ENCODE results near the gene REG4. TPM values are rescaled to one million over a fixed set of nuclear protein-coding genes. Genes with fewer than 3 reads are reported as not detected.

REG4 gene
- total and polyA plus RNA-seq, 2 of the 13 experiments (the other 11 are each of a cell fraction or from before 2014, with no cell fraction given): not detected

- H3K4me3 ChIP-seq (replicated peaks in 1 of 3; ENCODE audit: insufficient read depth in 1 of 3, low read depth in 2 of 3, low read length in 3 of 3): no peak overlapping the region
- no peaks in the 10 kb centered on the region for H4K20me1 ChIP-seq (ENCODE audit: insufficient read depth, low read length)
- H3K4me1 ChIP-seq (ENCODE audit: insufficient read depth, low read length): no peaks in the 10 kb centered on the region
- intact Hi-C loops (cut with micrococcal nuclease; ENCODE audit: unreplicated experiment) (no loop called here), in situ Hi-C loops (cut with HindIII; ENCODE audit: extremely low pct_ligation_motif_present, low pct_unique_long_range_greater_than_20kb) (no loop called here)
- ChIA-PET CTCF (ENCODE audit: low intra/inter-chr PET ratio, low total read pairs) (no interaction called here), POLR2A (no interaction called here)
- H2AFZ ChIP-seq (ENCODE audit: low read length): no peak overlapping the region
- H3K79me2 ChIP-seq (ENCODE audit: insufficient read depth, low read length): no peaks in the 10 kb centered on the region
- no peaks in the 10 kb centered on the region; a peak in 1 of 5 replicates for H3K27me3 ChIP-seq (ENCODE audit: control insufficient read depth in 1 of 2, insufficient read depth in 2 of 2, low read length in 2 of 2)
- 16% methylated on average over 3 of the region's 3 CpGs for WGBS (ENCODE audit: low lambda C conversion rate)
- H3K9me3 ChIP-seq (ENCODE audit: low read length): no peaks in the 10 kb centered on the region
- ATAC-seq (no peak), FAIRE-seq (no peak), DNase-seq (ENCODE audit: low spot score) (no peak)
- H3K9ac ChIP-seq (ENCODE audit: insufficient read depth, low read depth, low read length): no peak overlapping the region
- no peaks in the 10 kb centered on the region for H3K36me3 ChIP-seq (replicated peaks in 1 of 2; ENCODE audit: control insufficient read depth in 1 of 2, insufficient read depth in 2 of 2, low read length in 2 of 2)
- BruUV-seq (replicated peaks): no TSS peak
- no peak for TF ChIP-seq ZNF549 (CRISPR knock-in tag; IDR thresholded peaks at IDR 0.05)
- no peak for TF ChIP-seq RELA (CRISPR knock-in tag; IDR thresholded peaks at IDR 0.05)
- TF ChIP-seq ZNF207 (IDR thresholded peaks at IDR 0.05; ENCODE audit: borderline replicate concordance): no peak
- TF ChIP-seq MIXL1 (CRISPR knock-in tag; IDR thresholded peaks at IDR 0.05): no peak
- TF ChIP-seq DBP (CRISPR knock-in tag; IDR thresholded peaks at IDR 0.05; ENCODE audit: not compliant biosample characterization): no peak
- no peak for TF ChIP-seq HNRNPLL (IDR thresholded peaks at IDR 0.05; ENCODE audit: low read depth, low read length, poor library complexity, severe bottlenecking)
- TF ChIP-seq MTA3 (CRISPR knock-in tag; IDR thresholded peaks at IDR 0.05): no peak
- no peak overlapping the region for H3K4me2 ChIP-seq (ENCODE audit: low read depth, low read length)
- H3K27ac ChIP-seq (ENCODE audit: extremely low read length, insufficient read depth, low read length): no peak overlapping the region
These were observed 19.8 kb upstream of the REG4 start for GRCh38 chr1:119831027-119831426.

- Histone ChIP-seq H3K27me3 (ENCODE audit: control insufficient read depth in 1 of 2, insufficient read depth in 2 of 2, low read length in 2 of 2) (no peaks in the 10 kb centered on the region; a peak in 1 of 5 replicates), H3K9me3 (ENCODE audit: low read length) (no peaks in the 10 kb centered on the region), H3K36me3 (replicated peaks in 1 of 2; ENCODE audit: control insufficient read depth in 1 of 2, insufficient read depth in 2 of 2, low read length in 2 of 2) (no peaks in the 10 kb centered on the region), H3K27ac (ENCODE audit: extremely low read length, insufficient read depth, low read length) (no peak overlapping the region), H3K79me2 (ENCODE audit: insufficient read depth, low read length) (no peaks in the 10 kb centered on the region), H3K9ac (ENCODE audit: insufficient read depth, low read depth, low read length) (no peak overlapping the region), H2AFZ (ENCODE audit: low read length) (no peak overlapping the region), H3K4me2 (ENCODE audit: low read depth, low read length) (no peak overlapping the region), H3K4me1 (ENCODE audit: insufficient read depth, low read length) (no peaks in the 10 kb centered on the region), H4K20me1 (ENCODE audit: insufficient read depth, low read length) (no peaks in the 10 kb centered on the region), H3K4me3 (replicated peaks in 1 of 3; ENCODE audit: insufficient read depth in 1 of 3, low read depth in 2 of 3, low read length in 3 of 3) (no peak overlapping the region)
- CTCF ChIA-PET (ENCODE audit: low intra/inter-chr PET ratio, low total read pairs): no interaction called here
- FAIRE-seq (no peak), ATAC-seq (no peak), DNase-seq (ENCODE audit: low spot score) (no peak)
- in situ Hi-C loops (cut with HindIII; ENCODE audit: extremely low pct_ligation_motif_present, low pct_unique_long_range_greater_than_20kb) (no loop called here), intact Hi-C loops (cut with micrococcal nuclease; ENCODE audit: unreplicated experiment) (no loop called here)
- no TSS peak for BruUV-seq (replicated peaks)
- 55% methylated on average over 4 of the region's 4 CpGs for WGBS (ENCODE audit: low lambda C conversion rate)
- POLR2A ChIA-PET: no interaction called here
- TF ChIP-seq SP5 (CRISPR knock-in tag; IDR thresholded peaks at IDR 0.05; ENCODE audit: borderline replicate concordance, low read depth): no peak
- no peak for TF ChIP-seq WIZ (CRISPR knock-in tag; IDR thresholded peaks at IDR 0.05)
- no peak for TF ChIP-seq ZBTB4 (CRISPR knock-in tag; IDR thresholded peaks at IDR 0.05; ENCODE audit: borderline replicate concordance)
- no peak for TF ChIP-seq ZNF546 (CRISPR knock-in tag; conservative IDR thresholded peaks at IDR 0.05)
- TF ChIP-seq GLMP (CRISPR knock-in tag; IDR thresholded peaks at IDR 0.05; ENCODE audit: borderline replicate concordance): no peak
These were observed 18.4 kb upstream of the REG4 start for GRCh38 chr1:119829625-119830024.

All from HepG2 (cell line).